ENCODE measurements around the gene LPAR3. TPM values are rescaled to one million over a fixed set of nuclear protein-coding genes. Genes with fewer than 3 reads are reported as not detected.

Gene LPAR3
- total and polyA plus RNA-seq, 2 donors (not counting 1 experiment from before 2014, with no cell fraction given) = not detected

- H3K27ac Mint-ChIP-seq = no peak overlapping the region
- Histone ChIP-seq H3K4me3 (ENCODE audit: control extremely low read depth in 1 of 5, extremely low read depth in 1 of 5, insufficient read depth in 1 of 5, low read depth in 2 of 5, low read length in 4 of 5) (no peak overlapping the region), H4K20me1 (ENCODE audit: control insufficient read depth, insufficient read depth, low read length, poor library complexity, severe bottlenecking) (no peaks in the 10 kb centered on the region), H3K9me3 (ENCODE audit: control extremely low read depth in 1 of 3, control insufficient read depth in 2 of 3, insufficient read depth in 1 of 3, low read length in 2 of 3) (no peaks in the 10 kb centered on the region), H3K36me3 (replicated peaks in 1 of 2; ENCODE audit: control extremely low read depth in 1 of 2, control insufficient read depth in 1 of 2, extremely low read depth in 1 of 2, insufficient read depth in 2 of 2, low read length in 1 of 2) (no peaks in the 10 kb centered on the region), H2AFZ (ENCODE audit: insufficient read depth, low read depth, low read length, poor library complexity, severe bottlenecking) (no peak overlapping the region), H3K27ac (ENCODE audit: low read length in 2 of 2) (no peak overlapping the region), H3K27me3 (replicated peaks in 1 of 4; ENCODE audit: control extremely low read depth in 1 of 4, control insufficient read depth in 3 of 4, insufficient read depth in 4 of 4, low read length in 3 of 4) (peaks cover 0 to 8% (median 2%) of the 10 kb centered on the region in 4 experiments), H3K79me2 (ENCODE audit: control insufficient read depth, insufficient read depth, low read length) (no peaks in the 10 kb centered on the region), H3K9ac (ENCODE audit: low read length) (no peak overlapping the region), H3K4me2 (replicated peaks; ENCODE audit: low read depth, low read length, poor library complexity, severe bottlenecking) (no peak overlapping the region), H3K4me1 (ENCODE audit: control insufficient read depth in 2 of 2, insufficient read depth in 2 of 2, low read length in 2 of 2) (no peaks in the 10 kb centered on the region)
- TF ChIP-seq CTCF (IDR thresholded peaks at IDR 0.05) = no peak
- TF ChIP-seq EZH2 (IDR thresholded peaks at IDR 0.05; ENCODE audit: borderline replicate concordance, insufficient read depth, low read depth, low read length, poor library complexity, severe bottlenecking) = no peak
- H3K27me3 Mint-ChIP-seq = peaks cover 52% of the 10 kb centered on the region
- 76% methylated on average over 2 of the region's 5 CpGs for WGBS (ENCODE audit: insufficient coverage)
- ATAC-seq (ENCODE audit: low read depth) (no peak), DNase-seq (no peak)
- no peaks in the 10 kb centered on the region for H3K9me3 Mint-ChIP-seq (ENCODE audit: insufficient read depth)
- H3K4me3 Mint-ChIP-seq = no peak overlapping the region
- POLR2A ChIA-PET = no interaction called here
- intact Hi-C loops (cut with micrococcal nuclease) = no loop called here
- no peaks in the 10 kb centered on the region for H3K4me1 Mint-ChIP-seq
- CTCF ChIA-PET = interaction anchor here (0.7 kb wide), 1 partner anchor 10 kb away, joined by 3 read pairs; no protein-coding TSS in a partner anchor
These were observed 16.7 kb downstream of the LPAR3 start for GRCh38 chr1:84876353-84876752.

GRCh38 chr1:84873366-84873765, 19.6 kb downstream of the LPAR3 start:
- TF ChIP-seq EZH2 (IDR thresholded peaks at IDR 0.05; ENCODE audit: borderline replicate concordance, insufficient read depth, low read depth, low read length, poor library complexity, severe bottlenecking) (no peak), CTCF (IDR thresholded peaks at IDR 0.05) (no peak)
- H3K9me3 Mint-ChIP-seq (ENCODE audit: insufficient read depth) = no peaks in the 10 kb centered on the region
- H3K9me3 ChIP-seq (ENCODE audit: control extremely low read depth in 1 of 3, control insufficient read depth in 2 of 3, insufficient read depth in 1 of 3, low read length in 2 of 3) = no peaks in the 10 kb centered on the region
- ChIA-PET CTCF (no interaction called here), POLR2A (interaction anchor here (0.7 kb wide), 1 partner anchor 16 kb away, joined by 3 read pairs; no protein-coding TSS in a partner anchor)
- H3K4me1 Mint-ChIP-seq = no peaks in the 10 kb centered on the region
- H4K20me1 ChIP-seq (ENCODE audit: control insufficient read depth, insufficient read depth, low read length, poor library complexity, severe bottlenecking) = no peaks in the 10 kb centered on the region
- H3K4me2 ChIP-seq (replicated peaks; ENCODE audit: low read depth, low read length, poor library complexity, severe bottlenecking) = no peak overlapping the region
- no peaks in the 10 kb centered on the region for H3K79me2 ChIP-seq (ENCODE audit: control insufficient read depth, insufficient read depth, low read length)
- peaks cover 50% of the 10 kb centered on the region for H3K27me3 Mint-ChIP-seq
- H3K36me3 ChIP-seq (replicated peaks in 1 of 2; ENCODE audit: control extremely low read depth in 1 of 2, control insufficient read depth in 1 of 2, extremely low read depth in 1 of 2, insufficient read depth in 2 of 2, low read length in 1 of 2) = no peaks in the 10 kb centered on the region
- no peak overlapping the region for H3K4me3 ChIP-seq (ENCODE audit: control extremely low read depth in 1 of 5, extremely low read depth in 1 of 5, insufficient read depth in 1 of 5, low read depth in 2 of 5, low read length in 4 of 5)
- H3K4me1 ChIP-seq (ENCODE audit: control insufficient read depth in 2 of 2, insufficient read depth in 2 of 2, low read length in 2 of 2) = no peaks in the 10 kb centered on the region
- DNase-seq = no peak
- H3K4me3 Mint-ChIP-seq = no peak overlapping the region
- intact Hi-C loops (cut with micrococcal nuclease) = no loop called here
- peaks cover 0 to 6% (median 2%) of the 10 kb centered on the region in 4 experiments for H3K27me3 ChIP-seq (replicated peaks in 1 of 4; ENCODE audit: control extremely low read depth in 1 of 4, control insufficient read depth in 3 of 4, insufficient read depth in 4 of 4, low read length in 3 of 4)
- H3K27ac Mint-ChIP-seq = no peak overlapping the region
- H3K9ac ChIP-seq (ENCODE audit: low read length) = no peak overlapping the region
- no peak overlapping the region for H3K27ac ChIP-seq (ENCODE audit: low read length in 2 of 2)
- H2AFZ ChIP-seq (ENCODE audit: insufficient read depth, low read depth, low read length, poor library complexity, severe bottlenecking) = no peak overlapping the region
- no CpG with 5 or more reads among the region's 2 CpGs for WGBS (ENCODE audit: insufficient coverage)
- ATAC-seq (ENCODE audit: low read depth) = no peak

Measured in B cell (primary cell).